ENCODE data around the gene CDC42EP4.

- TF ChIP-seq CTCF (conservative IDR thresholded peaks at IDR 0.05 in 1 of 2, IDR thresholded peaks at IDR 0.05 in 1 of 2; ENCODE audit: low read depth in 1 of 2, low read length in 2 of 2) = no peak
- TF ChIP-seq EZH2 (IDR thresholded peaks at IDR 0.05; ENCODE audit: low read length, missing control alignments) = no peak
Measured at GRCh38 chr17:73289549-73290254, 22.1 kb downstream of the CDC42EP4 start.

All from fibroblast of lung (primary cell).